ENCODE measurements around the gene CADM4. TPM values are rescaled to one million over a fixed set of nuclear protein-coding genes. Genes with fewer than 3 reads are reported as not detected.

Gene CADM4
- total and polyA plus RNA-seq, 9 of the 15 experiments (the other 6 are each of a cell fraction or from before 2014, with no cell fraction given): 0.03 to 4.6 (median 1.3) TPM

DNA sequence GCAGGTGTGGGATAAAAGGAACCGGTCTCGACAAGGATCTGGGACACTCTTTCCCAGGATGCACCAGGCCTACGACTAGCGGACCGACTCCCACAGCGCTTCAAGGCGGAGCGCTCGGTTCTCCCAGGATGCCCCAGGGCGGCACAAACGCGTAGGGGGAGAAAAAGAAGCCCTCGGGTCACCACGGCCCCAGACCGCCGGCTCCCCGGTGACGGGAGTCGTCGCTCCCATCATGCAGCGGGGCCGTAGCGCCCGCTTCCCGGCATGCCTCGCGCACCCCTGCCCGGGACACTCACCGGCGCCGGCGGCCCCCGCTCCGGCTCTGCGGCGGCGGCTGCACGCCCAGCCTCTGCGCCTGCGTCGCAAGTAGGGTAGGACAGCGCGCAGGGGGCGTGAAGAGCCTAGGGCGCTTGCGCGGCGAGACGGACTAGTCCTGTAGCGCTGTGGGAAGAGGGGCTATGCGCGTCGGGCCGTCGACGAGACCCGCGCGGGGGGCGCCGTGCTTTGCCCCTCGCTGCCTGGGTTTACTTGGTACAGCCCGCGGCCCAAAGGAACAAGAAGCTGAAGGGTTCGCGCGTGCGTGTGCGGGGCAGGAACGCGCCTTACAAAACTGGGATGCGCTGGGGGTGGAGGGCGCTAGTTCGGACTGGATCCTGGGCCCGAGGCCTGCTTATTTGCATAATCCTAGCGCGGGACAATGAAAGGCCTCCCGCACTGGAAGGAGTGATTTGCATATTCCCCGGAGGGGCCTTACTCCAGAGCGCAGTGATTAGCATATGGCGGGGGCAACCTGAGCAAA is 20.2 kb downstream of the CADM4 start, which contains the start of gene ZNF428 (continued):
- TF ChIP-seq STAT5A (IDR thresholded peaks at IDR 0.05; ENCODE audit: borderline replicate concordance, low read length): no peak
- peak; percentile 57 for TF ChIP-seq CREM (IDR thresholded peaks at IDR 0.05; ENCODE audit: low read depth)
- peak; percentile 5 for TF ChIP-seq NEUROD1 (IDR thresholded peaks at IDR 0.05; ENCODE audit: borderline replicate concordance, low read depth, low read length, partially characterized antibody)
- TF ChIP-seq, protein P1, sequence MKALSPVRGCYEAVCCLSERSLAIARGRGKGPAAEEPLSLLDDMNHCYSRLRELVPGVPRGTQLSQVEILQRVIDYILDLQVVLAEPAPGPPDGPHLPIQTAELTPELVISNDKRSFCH (CRISPR knock-in tag; IDR thresholded peaks at IDR 0.05): no peak
- TF ChIP-seq, protein P1 (tag; IDR thresholded peaks at IDR 0.05): peak; percentile 71; the same call in 1 of the 2 replicates
- TF ChIP-seq, protein P2, sequence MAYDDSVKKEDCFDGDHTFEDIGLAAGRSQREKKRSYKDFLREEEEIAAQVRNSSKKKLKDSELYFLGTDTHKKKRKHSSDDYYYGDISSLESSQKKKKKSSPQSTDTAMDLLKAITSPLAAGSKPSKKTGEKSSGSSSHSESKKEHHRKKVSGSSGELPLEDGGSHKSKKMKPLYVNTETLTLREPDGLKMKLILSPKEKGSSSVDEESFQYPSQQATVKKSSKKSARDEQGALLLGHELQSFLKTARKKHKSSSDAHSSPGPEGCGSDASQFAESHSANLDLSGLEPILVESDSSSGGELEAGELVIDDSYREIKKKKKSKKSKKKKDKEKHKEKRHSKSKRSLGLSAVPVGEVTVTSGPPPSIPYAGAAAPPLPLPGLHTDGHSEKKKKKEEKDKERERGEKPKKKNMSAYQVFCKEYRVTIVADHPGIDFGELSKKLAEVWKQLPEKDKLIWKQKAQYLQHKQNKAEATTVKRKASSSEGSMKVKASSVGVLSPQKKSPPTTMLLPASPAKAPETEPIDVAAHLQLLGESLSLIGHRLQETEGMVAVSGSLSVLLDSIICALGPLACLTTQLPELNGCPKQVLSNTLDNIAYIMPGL (CRISPR knock-in tag; IDR thresholded peaks at IDR 0.05): peak; percentile 81
- TF ChIP-seq TAF1 (IDR thresholded peaks at IDR 0.05; ENCODE audit: control insufficient read depth, extremely low read depth, insufficient read depth, low read length, severe bottlenecking): peak; percentile 64
- TF ChIP-seq HIVEP1 (CRISPR knock-in tag; IDR thresholded peaks at IDR 0.05): peak; percentile 71; the same call in 1 of the 2 replicates
- TF ChIP-seq CXXC5 (CRISPR knock-in tag; IDR thresholded peaks at IDR 0.05): peak; percentile 83
- TF ChIP-seq CTBP1 (IDR thresholded peaks at IDR 0.05; ENCODE audit: borderline replicate concordance): peak; percentile 89
- peak; percentile 68 for TF ChIP-seq GTF2F1 (IDR thresholded peaks at IDR 0.05; ENCODE audit: low read depth, low read length)
- peak; percentile 95 for TF ChIP-seq FUS (optimal IDR thresholded peaks at IDR 0.05; ENCODE audit: low read depth, low read length)
- peak; percentile 66 for TF ChIP-seq TBP (optimal IDR thresholded peaks at IDR 0.05; ENCODE audit: low read depth, low read length)
- peak; percentile 80; the same call in 1 of the 2 replicates for TF ChIP-seq ARID3B (CRISPR knock-in tag; IDR thresholded peaks at IDR 0.05; ENCODE audit: borderline replicate concordance)
- TF ChIP-seq, protein P3, sequence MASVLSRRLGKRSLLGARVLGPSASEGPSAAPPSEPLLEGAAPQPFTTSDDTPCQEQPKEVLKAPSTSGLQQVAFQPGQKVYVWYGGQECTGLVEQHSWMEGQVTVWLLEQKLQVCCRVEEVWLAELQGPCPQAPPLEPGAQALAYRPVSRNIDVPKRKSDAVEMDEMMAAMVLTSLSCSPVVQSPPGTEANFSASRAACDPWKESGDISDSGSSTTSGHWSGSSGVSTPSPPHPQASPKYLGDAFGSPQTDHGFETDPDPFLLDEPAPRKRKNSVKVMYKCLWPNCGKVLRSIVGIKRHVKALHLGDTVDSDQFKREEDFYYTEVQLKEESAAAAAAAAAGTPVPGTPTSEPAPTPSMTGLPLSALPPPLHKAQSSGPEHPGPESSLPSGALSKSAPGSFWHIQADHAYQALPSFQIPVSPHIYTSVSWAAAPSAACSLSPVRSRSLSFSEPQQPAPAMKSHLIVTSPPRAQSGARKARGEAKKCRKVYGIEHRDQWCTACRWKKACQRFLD (CRISPR knock-in tag; IDR thresholded peaks at IDR 0.05): peak; percentile 90
- TF ChIP-seq ARHGAP35 (IDR thresholded peaks at IDR 0.05; ENCODE audit: partially characterized antibody): no peak
- TF ChIP-seq, protein P4, sequence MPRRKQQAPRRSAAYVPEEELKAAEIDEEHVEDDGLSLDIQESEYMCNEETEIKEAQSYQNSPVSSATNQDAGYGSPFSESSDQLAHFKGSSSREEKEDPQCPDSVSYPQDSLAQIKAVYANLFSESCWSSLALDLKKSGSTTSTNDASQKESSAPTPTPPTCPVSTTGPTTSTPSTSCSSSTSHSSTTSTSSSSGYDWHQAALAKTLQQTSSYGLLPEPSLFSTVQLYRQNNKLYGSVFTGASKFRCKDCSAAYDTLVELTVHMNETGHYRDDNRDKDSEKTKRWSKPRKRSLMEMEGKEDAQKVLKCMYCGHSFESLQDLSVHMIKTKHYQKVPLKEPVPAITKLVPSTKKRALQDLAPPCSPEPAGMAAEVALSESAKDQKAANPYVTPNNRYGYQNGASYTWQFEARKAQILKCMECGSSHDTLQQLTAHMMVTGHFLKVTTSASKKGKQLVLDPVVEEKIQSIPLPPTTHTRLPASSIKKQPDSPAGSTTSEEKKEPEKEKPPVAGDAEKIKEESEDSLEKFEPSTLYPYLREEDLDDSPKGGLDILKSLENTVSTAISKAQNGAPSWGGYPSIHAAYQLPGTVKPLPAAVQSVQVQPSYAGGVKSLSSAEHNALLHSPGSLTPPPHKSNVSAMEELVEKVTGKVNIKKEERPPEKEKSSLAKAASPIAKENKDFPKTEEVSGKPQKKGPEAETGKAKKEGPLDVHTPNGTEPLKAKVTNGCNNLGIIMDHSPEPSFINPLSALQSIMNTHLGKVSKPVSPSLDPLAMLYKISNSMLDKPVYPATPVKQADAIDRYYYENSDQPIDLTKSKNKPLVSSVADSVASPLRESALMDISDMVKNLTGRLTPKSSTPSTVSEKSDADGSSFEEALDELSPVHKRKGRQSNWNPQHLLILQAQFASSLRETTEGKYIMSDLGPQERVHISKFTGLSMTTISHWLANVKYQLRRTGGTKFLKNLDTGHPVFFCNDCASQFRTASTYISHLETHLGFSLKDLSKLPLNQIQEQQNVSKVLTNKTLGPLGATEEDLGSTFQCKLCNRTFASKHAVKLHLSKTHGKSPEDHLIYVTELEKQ (CRISPR knock-in tag; IDR thresholded peaks at IDR 0.05): no peak
- TF ChIP-seq ZNF668 (CRISPR knock-in tag; IDR thresholded peaks at IDR 0.05): 0 out of 2 replicates have a peak, but pooled peaks have one; percentile 54
